A549 (cell line): ENCODE results near the gene BPIFB2.

Experiments
- CTCF ChIP-seq: fragments of >200 bp; sonication (Bioruptor Twin); formaldehyde crosslinking; IDR thresholded peaks from 3 replicates; pipeline ENCODE4 v1.5.1; 2016
- EP300 ChIP-seq, 2 experiments: fragments of >200 bp; sonication (Bioruptor Twin); formaldehyde crosslinking; IDR thresholded peaks; 2 replicates in 1 of 2; 3 replicates in 1 of 2; pipeline ENCODE4 v1.6.1; 2016 to 2017
- HDAC2 ChIP-seq: fragments of 200-600 bp; sonication (generic); IDR thresholded peaks from 2 replicates; pipeline ENCODE4 v1.6.1; 2016
- MAFK ChIP-seq: fragments of 450-650 bp; IDR thresholded peaks from 2 replicates; pipeline ENCODE4 v1.6.1; 2014; ENCODE audit not compliant: partially characterized antibody
- MAX ChIP-seq: IDR thresholded peaks from 2 replicates; pipeline ENCODE4 v1.6.1; 2012
- MAZ ChIP-seq: fragments of 150-350 bp; IDR thresholded peaks from 2 replicates; pipeline ENCODE4 v1.6.1; 2014; ENCODE audit warnings: antibody characterized with exemption, low read depth, low read length, borderline replicate concordance

GRCh38 chr20:33031531-33031930 lies 24.0 kb downstream of the BPIFB2 start, which contains the start of gene BPIFB6:
- TF ChIP-seq CTCF: no peak
- no peak for TF ChIP-seq MAX
- no peak for TF ChIP-seq MAZ
- no peak for TF ChIP-seq EP300 (IDR thresholded peaks at IDR 0.05)
- TF ChIP-seq HDAC2: no peak
- TF ChIP-seq MAFK: no peak
